Ovary (tissue), 9 donors: ENCODE measurements around the gene RACGAP1. TPM values are rescaled to one million over a fixed set of nuclear protein-coding genes. Genes with fewer than 3 reads are reported as not detected.

ENCODE experiments used
- DNase-seq, 5 donors: peaks; one replicate each; pipeline ENCODE4 v3.0.0-alpha.2; 2019 to 2020
- H3K27ac ChIP-seq, 2 donors: fragments of 200-600 bp; one replicate each; pipeline versions ENCODE4 v1.5.1 to v1.8.0; 2019 to 2022
- H3K27me3 ChIP-seq: fragments of 200-600 bp; one replicate; pipeline ENCODE4 v1.8.0; 2022
- H3K36me3 ChIP-seq: fragments of 200-600 bp; sonication (generic); one replicate; pipeline ENCODE4 v1.5.1; 2019
- H3K4me1 ChIP-seq: one replicate; pipeline ENCODE4 v1.8.1; 2013; ENCODE audit warnings: mild to moderate bottlenecking, moderate library complexity; ENCODE audit not compliant: insufficient read depth
- H3K4me3 ChIP-seq: fragments of 200-600 bp; sonication (generic); one replicate; pipeline ENCODE4 v1.5.1; 2017
- H3K9me3 ChIP-seq, 2 donors: fragments of 200-600 bp in 1 of 2; sonication (generic) in 1 of 2; one replicate each; pipeline versions ENCODE4 v1.5.1 to v1.8.1; 2013 to 2019; ENCODE audit warnings: mild to moderate bottlenecking in 1 of 2, moderate library complexity in 1 of 2
- CTCF ChIP-seq, 3 donors: fragments of 450-650 bp in 2 of 3; fragments of 200-600 bp in 1 of 3; IDR thresholded peaks; one replicate each; pipeline versions ENCODE4 v1.5.1 to v1.8.0; 2016 to 2022; ENCODE audit warnings: antibody characterized with exemption in 3 of 3, mild to moderate bottlenecking in 1 of 3
- EP300 ChIP-seq: sonication (generic); formaldehyde crosslinking; IDR thresholded peaks from one replicate; pipeline ENCODE4 v1.6.1; 2017; ENCODE audit warnings: antibody characterized with exemption
- POLR2A ChIP-seq: fragments of 450-650 bp; IDR thresholded peaks from one replicate; pipeline ENCODE4 v1.6.1; 2017; ENCODE audit warnings: antibody characterized with exemption, mild to moderate bottlenecking, moderate library complexity
- WGBS, 3 donors: extraction: QIAGEN DNeasy Blood & Tissue Kit in 1 of 3; methylation state at CpG; one replicate each; pipeline versions ENCODE4 v1.1.5 to v1.1.7; 2013 to 2017; 5-methylcytosine and 5-hydroxymethylcytosine counted together
- intact Hi-C, 4 donors: fragments of 100-400 bp; cut with DNase I; formaldehyde crosslinking; loops; one replicate each; pipeline versions ENCODE4 v1.11.0 to v1.15.1; 2022 to 2023
- polyA plus RNA-seq, 2 donors: library from polyadenylated mRNA; stranded (reverse); fragments of 200-250 nt in 1 of 2; fragments of 350-450 nt in 1 of 2; fragmentation: Illumina TruSeq in 1 of 2; extraction: RNeasy Lipid Tissue Mini Kit (QIAGEN cat#74804) in 1 of 2; gene quantifications; one replicate each; pipeline ENCODE4 v1.2.3, GENCODE V29; 2013 to 2014
- total RNA-seq, 7 donors: library from RNA; depleted of rRNA in 2 of 7; stranded (reverse); fragments of >200 nt in 2 of 7; fragmentation: NEBNext Ultra II Directional in 3 of 7; extraction: Animal tissue kit (Norgen Biotek cat#: 25700) in 3 of 7; gene quantifications; one replicate each; pipeline versions ENCODE4 v1.1.0 to v1.2.4, GENCODE V29; 2016 to 2023
- donor health status: DM: no; HTN: no; CAD: no; lungs with moderate emphysema.
- donor health status: DM: no; HTN: no; CAD: no.
- donor health status: Bipolar disorder and iron deficiency.
- donor health status: DM: yes; HTN: yes; CAD: no.
- donor health status: DM: no; HTN: no; CAD: no.
- donor health status: DM: yes; HTN: yes; CAD: no.

The RACGAP1 gene
- total and polyA plus RNA-seq, 9 donors: 2.1 to 10.8 (median 3.8) TPM

- TF ChIP-seq EP300: no peak
- TF ChIP-seq CTCF (IDR thresholded peaks at IDR 0.05): no peak
- no peak for TF ChIP-seq POLR2A
Observed at GRCh38 chr12:50057896-50058670, 32.8 kb upstream of the RACGAP1 start.

GRCh38 chr12:50057000-50057841 lies 31.9 kb upstream of the RACGAP1 start, which contains the start of gene ASIC1:
Gene ASIC1, plus strand, starts transcription at chr12:50057596. Its CDS starts 1,171 bp downstream, at chr12:50058767.
- H3K4me1 ChIP-seq: peaks cover 8% of the 10 kb centered on the region
- peak; percentile 66 to 85 (median 79) for DNase-seq
- H3K27ac ChIP-seq: peak within 1 kb of the TSS in 1 of 2 donors; percentile 32
- 1% methylated on average over 46 to 88 of the region's 88 CpGs for WGBS, 3 donors
- H3K27me3 ChIP-seq: no peaks in the 10 kb centered on the region
- no peaks in the 10 kb centered on the region for H3K9me3 ChIP-seq
- TF ChIP-seq POLR2A (no peak), EP300 (no peak), CTCF (IDR thresholded peaks at IDR 0.05) (peak in 1 of 3 donors; percentile 20)
- intact Hi-C loops: loop anchor here in 2 of 4 donors (5.0 to 10.0 kb wide), 3 partner anchors 90 to 192 kb away; partner anchors contain the start of gene AQP5 (in 1 of the 2)
- no peaks in the 10 kb centered on the region for H3K36me3 ChIP-seq
- H3K4me3 ChIP-seq: peak within 1 kb of the TSS; percentile 67

More at GRCh38 chr12:50057896-50058670, 32.8 kb upstream of the RACGAP1 start:
- 18 to 32% (median 27%) methylated on average over 21 to 30 of the region's 30 CpGs for WGBS, 3 donors
- Histone ChIP-seq H3K27ac (peak overlapping the region in 1 of 2 donors; percentile 32), H3K4me1 (peaks cover 8% of the 10 kb centered on the region), H3K36me3 (no peaks in the 10 kb centered on the region), H3K4me3 (peak overlapping the region; percentile 67), H3K9me3 (no peaks in the 10 kb centered on the region), H3K27me3 (no peaks in the 10 kb centered on the region)
- intact Hi-C loops: loop anchor here in 2 of 4 donors (5.0 to 10.0 kb wide), 3 partner anchors 91 to 193 kb away; partner anchors contain the start of gene AQP5 (in 1 of the 2)
- no peak for DNase-seq

- no peak overlapping the region for H3K27ac ChIP-seq
- no peak overlapping the region for H3K4me3 ChIP-seq
- no peaks in the 10 kb centered on the region for H3K36me3 ChIP-seq
Observed at GRCh38 chr12:50056639-50056976, 31.3 kb upstream of the RACGAP1 start.

More at GRCh38 chr12:50056639-50056976, 31.3 kb upstream of the RACGAP1 start:
- TF ChIP-seq POLR2A: no peak
- TF ChIP-seq EP300: no peak
- no peak for TF ChIP-seq CTCF (IDR thresholded peaks at IDR 0.05)
- H3K4me1 ChIP-seq: peaks cover 8% of the 10 kb centered on the region
- 5 to 17% (median 13%) methylated on average over 3 of the region's 3 CpGs for WGBS, 3 donors
- no peaks in the 10 kb centered on the region for H3K9me3 ChIP-seq
- H3K27me3 ChIP-seq: no peaks in the 10 kb centered on the region
- DNase-seq: no peak
- intact Hi-C loops: loop anchor here in 2 of 4 donors (5.0 to 10.0 kb wide), 3 partner anchors 89 to 192 kb away; partner anchors contain the start of gene AQP5 (in 1 of the 2)
